ENCODE data around the gene DYRK1A.

DYRK1A gene

DNA sequence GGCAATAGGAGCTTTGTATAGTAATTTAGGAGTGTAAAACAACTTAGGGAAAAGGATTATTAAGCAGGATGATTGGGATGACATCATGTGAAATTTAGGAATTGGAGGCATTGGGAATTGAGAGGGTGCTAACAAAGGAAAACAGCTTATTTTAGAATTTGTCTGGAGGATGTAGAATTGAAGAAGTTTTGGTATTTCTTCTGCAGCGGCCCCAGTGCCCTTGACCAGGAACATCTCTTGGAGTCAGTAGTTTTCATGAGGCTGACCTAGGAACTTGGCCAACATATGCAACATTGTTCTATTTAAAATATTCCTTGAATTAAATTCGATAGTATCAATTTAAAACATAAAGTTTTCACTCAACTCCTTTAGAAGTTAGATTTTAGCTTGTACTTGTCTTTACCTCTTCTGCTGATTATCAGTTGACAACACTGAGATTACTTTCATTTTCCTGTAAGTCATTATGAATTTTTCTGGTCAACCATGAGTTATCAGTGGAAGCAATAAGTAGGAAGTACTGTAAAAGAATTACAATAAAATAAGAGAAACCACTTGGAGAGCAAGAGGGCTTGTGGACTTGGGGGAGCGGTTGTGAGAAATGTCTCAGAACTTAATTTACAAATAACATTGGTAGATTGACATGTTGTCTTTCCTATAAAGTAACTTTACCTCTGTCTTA is 52.8 kb downstream of the DYRK1A start:
- H3K4me2 ChIP-seq (ENCODE audit: low read length), result no peak overlapping the region
- H3K4me3 ChIP-seq (ENCODE audit: low read depth, low read length), result no peak overlapping the region
- H3K27ac ChIP-seq, result no peak overlapping the region
- peaks cover 10% of the 10 kb centered on the region for H3K79me2 ChIP-seq
- H3K9me3 ChIP-seq (ENCODE audit: control insufficient read depth, low read length), result no peaks in the 10 kb centered on the region
- H3K4me1 ChIP-seq, result no peaks in the 10 kb centered on the region
- TF ChIP-seq, protein P1, sequence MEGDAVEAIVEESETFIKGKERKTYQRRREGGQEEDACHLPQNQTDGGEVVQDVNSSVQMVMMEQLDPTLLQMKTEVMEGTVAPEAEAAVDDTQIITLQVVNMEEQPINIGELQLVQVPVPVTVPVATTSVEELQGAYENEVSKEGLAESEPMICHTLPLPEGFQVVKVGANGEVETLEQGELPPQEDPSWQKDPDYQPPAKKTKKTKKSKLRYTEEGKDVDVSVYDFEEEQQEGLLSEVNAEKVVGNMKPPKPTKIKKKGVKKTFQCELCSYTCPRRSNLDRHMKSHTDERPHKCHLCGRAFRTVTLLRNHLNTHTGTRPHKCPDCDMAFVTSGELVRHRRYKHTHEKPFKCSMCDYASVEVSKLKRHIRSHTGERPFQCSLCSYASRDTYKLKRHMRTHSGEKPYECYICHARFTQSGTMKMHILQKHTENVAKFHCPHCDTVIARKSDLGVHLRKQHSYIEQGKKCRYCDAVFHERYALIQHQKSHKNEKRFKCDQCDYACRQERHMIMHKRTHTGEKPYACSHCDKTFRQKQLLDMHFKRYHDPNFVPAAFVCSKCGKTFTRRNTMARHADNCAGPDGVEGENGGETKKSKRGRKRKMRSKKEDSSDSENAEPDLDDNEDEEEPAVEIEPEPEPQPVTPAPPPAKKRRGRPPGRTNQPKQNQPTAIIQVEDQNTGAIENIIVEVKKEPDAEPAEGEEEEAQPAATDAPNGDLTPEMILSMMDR (IDR thresholded peaks at IDR 0.05), result no peak
- H3K9ac ChIP-seq, result no peak overlapping the region
- H3K36me3 ChIP-seq (ENCODE audit: control insufficient read depth, insufficient read depth, low read length), result no peaks in the 10 kb centered on the region
- no peaks in the 10 kb centered on the region for H3K27me3 ChIP-seq (ENCODE audit: control insufficient read depth, insufficient read depth, low read length)
- no peak overlapping the region for H2AFZ ChIP-seq

DNA sequence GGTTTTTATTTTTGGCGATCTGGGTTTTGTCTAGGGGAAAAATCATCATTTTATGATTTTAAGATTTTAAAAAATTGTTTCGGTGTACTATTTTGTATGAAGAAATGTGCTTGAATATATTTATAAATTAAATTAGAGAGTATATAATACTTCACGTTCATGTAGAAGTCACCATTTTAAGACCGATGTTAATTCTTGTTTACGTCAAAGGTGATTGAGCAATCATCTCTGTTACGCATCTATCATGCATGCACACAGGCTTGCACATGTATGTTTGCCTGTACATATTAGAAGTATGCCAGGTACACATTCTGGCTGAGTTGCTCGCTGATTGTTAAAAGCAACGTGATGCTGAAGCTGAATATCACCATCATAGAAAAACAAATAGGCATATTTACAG is 54.7 kb downstream of the DYRK1A start:
- H3K4me3 ChIP-seq (ENCODE audit: low read depth, low read length), result no peak overlapping the region
- H3K4me1 ChIP-seq, result no peaks in the 10 kb centered on the region
- H3K36me3 ChIP-seq (ENCODE audit: control insufficient read depth, insufficient read depth, low read length), result no peaks in the 10 kb centered on the region
- H2AFZ ChIP-seq, result no peak overlapping the region
- H3K27ac ChIP-seq, result no peak overlapping the region
- no peaks in the 10 kb centered on the region for H3K9me3 ChIP-seq (ENCODE audit: control insufficient read depth, low read length)
- peaks cover 16% of the 10 kb centered on the region for H3K79me2 ChIP-seq
- H3K27me3 ChIP-seq (ENCODE audit: control insufficient read depth, insufficient read depth, low read length), result no peaks in the 10 kb centered on the region
- TF ChIP-seq, protein P1 (IDR thresholded peaks at IDR 0.05), result no peak
- no peak overlapping the region for H3K4me2 ChIP-seq (ENCODE audit: low read length)
- H3K9ac ChIP-seq, result no peak overlapping the region

DNA sequence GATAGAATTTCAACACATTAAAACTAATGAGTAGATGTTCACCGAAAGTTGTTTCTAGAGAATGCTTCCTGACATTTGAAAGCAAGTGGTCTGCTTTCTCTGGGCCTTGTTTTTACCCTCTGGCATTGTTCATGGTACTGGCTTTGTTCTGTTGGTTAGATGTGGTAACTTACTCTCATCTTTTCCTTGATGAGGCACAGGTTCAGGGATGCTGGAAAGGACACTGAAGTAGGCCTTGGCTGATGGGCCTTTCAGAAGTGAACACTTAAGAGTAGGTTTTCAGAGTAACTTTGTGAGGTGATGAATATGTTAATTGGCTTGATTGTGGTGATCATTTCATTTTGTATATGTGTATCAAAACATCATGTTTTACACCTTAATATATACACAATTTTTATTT is 55.8 kb downstream of the DYRK1A start:
- no peak overlapping the region for H3K4me3 ChIP-seq (ENCODE audit: low read depth, low read length)
- TF ChIP-seq, protein P1 (IDR thresholded peaks at IDR 0.05), result no peak
- H2AFZ ChIP-seq, result no peak overlapping the region
- H3K9me3 ChIP-seq (ENCODE audit: control insufficient read depth, low read length), result no peaks in the 10 kb centered on the region
- no peaks in the 10 kb centered on the region for H3K36me3 ChIP-seq (ENCODE audit: control insufficient read depth, insufficient read depth, low read length)
- no peak overlapping the region for H3K27ac ChIP-seq
- no peaks in the 10 kb centered on the region for H3K4me1 ChIP-seq
- no peaks in the 10 kb centered on the region for H3K27me3 ChIP-seq (ENCODE audit: control insufficient read depth, insufficient read depth, low read length)
- H3K9ac ChIP-seq, result no peak overlapping the region
- peaks cover 20% of the 10 kb centered on the region for H3K79me2 ChIP-seq
- H3K4me2 ChIP-seq (ENCODE audit: low read length), result no peak overlapping the region

DNA sequence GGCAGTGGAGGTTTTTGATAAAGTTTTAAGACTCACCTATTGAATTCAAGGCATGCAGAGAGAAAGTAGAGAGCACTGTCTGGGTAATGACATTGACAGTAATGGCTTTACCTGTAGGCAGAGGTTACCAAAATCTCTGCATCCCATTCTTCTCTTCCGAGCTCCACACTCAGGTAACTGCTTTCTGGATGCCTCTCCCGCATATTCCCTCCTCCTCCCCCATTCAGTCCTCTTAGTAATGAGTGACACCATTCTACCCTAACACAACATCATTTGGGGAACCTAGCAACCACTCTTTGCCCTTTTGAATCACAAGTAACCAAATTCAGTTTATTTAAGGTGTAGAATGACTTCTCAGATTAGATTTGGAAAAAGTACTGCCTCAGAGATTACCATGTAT is 56.5 kb downstream of the DYRK1A start:
- H3K27ac ChIP-seq, result no peak overlapping the region
- no peak overlapping the region for H3K9ac ChIP-seq
- H3K9me3 ChIP-seq (ENCODE audit: control insufficient read depth, low read length), result no peaks in the 10 kb centered on the region
- H3K36me3 ChIP-seq (ENCODE audit: control insufficient read depth, insufficient read depth, low read length), result no peaks in the 10 kb centered on the region
- no peaks in the 10 kb centered on the region for H3K4me1 ChIP-seq
- no peak overlapping the region for H3K4me2 ChIP-seq (ENCODE audit: low read length)
- TF ChIP-seq, protein P1 (IDR thresholded peaks at IDR 0.05), result no peak
- no peak overlapping the region for H2AFZ ChIP-seq
- H3K27me3 ChIP-seq (ENCODE audit: control insufficient read depth, insufficient read depth, low read length), result no peaks in the 10 kb centered on the region
- H3K79me2 ChIP-seq, result peaks cover 22% of the 10 kb centered on the region
- H3K4me3 ChIP-seq (ENCODE audit: low read depth, low read length), result no peak overlapping the region

DNA sequence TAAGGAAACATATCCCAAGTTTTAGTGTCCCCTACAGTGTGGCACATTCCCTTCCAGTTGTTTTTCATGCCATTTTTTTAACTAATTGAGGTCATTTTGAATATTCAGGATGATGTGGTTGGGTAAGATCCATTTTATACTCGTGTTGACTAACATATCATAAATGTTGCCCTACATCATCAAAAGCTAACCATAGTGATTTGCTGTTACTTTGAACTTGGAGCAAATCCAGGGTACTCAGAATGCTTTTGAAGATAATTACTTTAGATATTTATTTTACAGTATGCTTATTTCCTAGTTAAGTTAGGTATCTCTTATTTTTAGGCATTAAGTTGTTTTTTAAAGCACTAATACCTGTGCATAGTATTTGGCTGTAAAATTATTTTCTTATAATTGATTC is 57.8 kb downstream of the DYRK1A start:
- Histone ChIP-seq H3K9ac (no peak overlapping the region), H3K27me3 (ENCODE audit: control insufficient read depth, insufficient read depth, low read length) (no peaks in the 10 kb centered on the region), H2AFZ (no peak overlapping the region), H3K79me2 (peaks cover 22% of the 10 kb centered on the region), H3K9me3 (ENCODE audit: control insufficient read depth, low read length) (no peaks in the 10 kb centered on the region), H3K27ac (no peak overlapping the region), H3K36me3 (ENCODE audit: control insufficient read depth, insufficient read depth, low read length) (no peaks in the 10 kb centered on the region), H3K4me1 (no peaks in the 10 kb centered on the region), H3K4me2 (ENCODE audit: low read length) (no peak overlapping the region), H3K4me3 (ENCODE audit: low read depth, low read length) (no peak overlapping the region)
- TF ChIP-seq, protein P1 (IDR thresholded peaks at IDR 0.05), result no peak

Data from parathyroid adenoma (tissue), 2 donors.